Panc1 (cell line): ENCODE measurements around the gene ADAMTS4. TPM values are rescaled to one million over a fixed set of nuclear protein-coding genes. Genes with fewer than 3 reads are reported as not detected.

Experiments
- ATAC-seq: fragments of 200-7000 bp; cut with Tn5 transposase; 2 replicates; pipeline ENCODE4 v1.9.1; 2020; ENCODE audit warnings: mild to moderate bottlenecking, moderate library complexity
- BruUV-seq: library from RNA; stranded (reverse); fragments of 400-500 nt; replicated peaks from 2 replicates; lab custom pipeline; 2021; lab: Mats Ljungman, UMichigan
- CTCF ChIA-PET: fragments of 300-600 bp; sonication (Branson Sonifier 250); formaldehyde crosslinking; loops from one replicate; lab custom pipeline; 2022; ENCODE audit warnings: antibody characterized with exemption; lab: Charles Lee
- POLR2A ChIA-PET: fragments of 300-600 bp; sonication (Branson Sonifier 250); formaldehyde crosslinking; loops from one replicate; lab custom pipeline; 2022; ENCODE audit warnings: antibody characterized with exemption; lab: Charles Lee
- DNase-seq: peaks from one replicate; pipeline ENCODE4 v3.0.0-alpha.2; 2010; ENCODE audit warnings: low read depth, low spot score
- H3K27ac ChIP-seq: 2 replicates; pipeline ENCODE4 v1.5.1; 2011; ENCODE audit warnings: mild to moderate bottlenecking, low read length, inconsistent platforms
- H3K27me3 ChIP-seq: fragments of 200-500 bp; sonication (Bioruptor generic); 2 replicates; pipeline ENCODE4 v1.6.0; 2014; ENCODE audit warnings: low read length, inconsistent platforms; ENCODE audit not compliant: control insufficient read depth, insufficient read depth
- H3K36me3 ChIP-seq: fragments of 200-500 bp; sonication (Bioruptor generic); 2 replicates; pipeline ENCODE4 v1.5.1; 2014; ENCODE audit warnings: inconsistent platforms, mild to moderate bottlenecking, low read length, moderate library complexity; ENCODE audit not compliant: control insufficient read depth, insufficient read depth
- H3K4me1 ChIP-seq: 2 replicates; pipeline ENCODE4 v1.5.1; 2011; ENCODE audit warnings: inconsistent platforms, mild to moderate bottlenecking, low read length, moderate library complexity; ENCODE audit not compliant: control insufficient read depth, insufficient read depth
- H3K4me3 ChIP-seq, 2 experiments: 2 replicates each; pipeline ENCODE4 v1.5.1; 2011 to 2012; ENCODE audit warnings: low read depth in 2 of 2, low read length in 2 of 2, mild to moderate bottlenecking in 2 of 2, inconsistent platforms in 1 of 2, moderate library complexity in 1 of 2
- H3K9me3 ChIP-seq: fragments of 200-500 bp; sonication (Bioruptor generic); 2 replicates; pipeline ENCODE4 v1.5.1; 2014; ENCODE audit warnings: low read depth, mild to moderate bottlenecking, inconsistent platforms, low read length, moderate library complexity; ENCODE audit not compliant: control insufficient read depth, insufficient read depth
- CTCF ChIP-seq: fragments of 450-650 bp; IDR thresholded peaks from 2 replicates; pipeline ENCODE4 v1.5.1; 2017; ENCODE audit warnings: mild to moderate bottlenecking
- POLR2AphosphoS5 ChIP-seq: IDR thresholded peaks from 2 replicates; pipeline ENCODE4 v1.6.1; 2012; ENCODE audit warnings: mild to moderate bottlenecking, low read depth, low read length, moderate library complexity
- REST ChIP-seq, 2 experiments: IDR thresholded peaks; 2 replicates each; pipeline ENCODE4 v1.6.1; 2011 to 2012; ENCODE audit warnings: low read depth in 2 of 2, control low read depth in 1 of 2, low read length in 1 of 2, mild to moderate bottlenecking in 1 of 2, moderate library complexity in 1 of 2; ENCODE audit not compliant: insufficient read depth in 1 of 2
- SIN3A ChIP-seq: IDR thresholded peaks from 2 replicates; pipeline ENCODE4 v1.6.1; 2012; ENCODE audit warnings: low read depth, mild to moderate bottlenecking, low read length, moderate library complexity, borderline replicate concordance; ENCODE audit not compliant: insufficient read depth
- TCF7L2 ChIP-seq: IDR thresholded peaks from 2 replicates; pipeline ENCODE4 v1.6.1; 2011; ENCODE audit warnings: mild to moderate bottlenecking, low read depth, low read length, inconsistent platforms
- in situ Hi-C: cut with HindIII; loops from 2 replicates; pipeline ENCODE4 v1.10.0; 2016; ENCODE audit warnings: low sequenced_read_pairs, low pct_unique_long_range_greater_than_20kb
- intact Hi-C: fragments of 100-400 bp; cut with micrococcal nuclease; formaldehyde crosslinking; loops from one replicate; pipeline ENCODE4 v1.10.0; 2022; ENCODE audit not compliant: unreplicated experiment
- total RNA-seq: library from RNA; stranded (reverse); gene quantifications from one replicate; pipeline ENCODE4 v1.2.1, GENCODE V29; 2021; ENCODE audit not compliant: unreplicated experiment

The ADAMTS4 gene
- total RNA-seq, 1 experiment from 2014 or later, result 0.26 TPM

- CTCF ChIA-PET, result interaction anchor here (0.7 kb wide), 1 partner anchor 46 kb away, joined by 11 read pairs; the partner anchor contains the start of gene TOMM40L
- Histone ChIP-seq H3K27me3 (no peaks in the 10 kb centered on the region), H3K4me1 (peaks cover 10% of the 10 kb centered on the region), H3K27ac (no peak overlapping the region), H3K4me3 (no peak overlapping the region), H3K9me3 (no peaks in the 10 kb centered on the region), H3K36me3 (peaks cover 3% of the 10 kb centered on the region; the same call in 1 of the 2 replicates)
- POLR2A ChIA-PET, result no interaction called here
- DNase-seq (no peak), ATAC-seq (no peak)
- intact Hi-C loops (no loop called here), in situ Hi-C loops (no loop called here)
- no TSS peak for BruUV-seq
- TF ChIP-seq POLR2AphosphoS5 (no peak), TCF7L2 (no peak), REST (IDR thresholded peaks at IDR 0.05; ENCODE audit: insufficient read depth in 1 of 2, low read depth in 2 of 2, low read length in 1 of 2) (no peak), SIN3A (no peak), CTCF (no peak)
These were observed 19.2 kb downstream of the ADAMTS4 start for GRCh38 chr1:161179698-161180097.

- no peak for TF ChIP-seq CTCF
- TF ChIP-seq TCF7L2, result no peak
- no peak for TF ChIP-seq POLR2AphosphoS5
- in situ Hi-C loops, result no loop called here
- no peak for ATAC-seq
- Histone ChIP-seq H3K27me3 (no peaks in the 10 kb centered on the region), H3K4me3 (peak overlapping the region; percentile 82 to 90), H3K4me1 (peaks cover 10% of the 10 kb centered on the region), H3K36me3 (peaks cover 16% of the 10 kb centered on the region), H3K9me3 (no peaks in the 10 kb centered on the region), H3K27ac (peak overlapping the region; percentile 93)
- intact Hi-C loops, result no loop called here
- ChIA-PET CTCF (interaction anchor here (1.5 kb wide), 1 partner anchor 12 kb away, joined by 3 read pairs; the partner anchor contains the start of gene PPOX), POLR2A (interaction anchor here (2.0 kb wide), 1 partner anchor 23 kb away, joined by 5 read pairs; the partner anchor contains the start of gene UFC1)
- DNase-seq, result no peak
- no TSS peak for BruUV-seq
These were observed 21.0 kb downstream of the ADAMTS4 start for GRCh38 chr1:161177936-161178244.
